ENCODE measurements around the gene ABCA4.

- TF ChIP-seq, protein P1, sequence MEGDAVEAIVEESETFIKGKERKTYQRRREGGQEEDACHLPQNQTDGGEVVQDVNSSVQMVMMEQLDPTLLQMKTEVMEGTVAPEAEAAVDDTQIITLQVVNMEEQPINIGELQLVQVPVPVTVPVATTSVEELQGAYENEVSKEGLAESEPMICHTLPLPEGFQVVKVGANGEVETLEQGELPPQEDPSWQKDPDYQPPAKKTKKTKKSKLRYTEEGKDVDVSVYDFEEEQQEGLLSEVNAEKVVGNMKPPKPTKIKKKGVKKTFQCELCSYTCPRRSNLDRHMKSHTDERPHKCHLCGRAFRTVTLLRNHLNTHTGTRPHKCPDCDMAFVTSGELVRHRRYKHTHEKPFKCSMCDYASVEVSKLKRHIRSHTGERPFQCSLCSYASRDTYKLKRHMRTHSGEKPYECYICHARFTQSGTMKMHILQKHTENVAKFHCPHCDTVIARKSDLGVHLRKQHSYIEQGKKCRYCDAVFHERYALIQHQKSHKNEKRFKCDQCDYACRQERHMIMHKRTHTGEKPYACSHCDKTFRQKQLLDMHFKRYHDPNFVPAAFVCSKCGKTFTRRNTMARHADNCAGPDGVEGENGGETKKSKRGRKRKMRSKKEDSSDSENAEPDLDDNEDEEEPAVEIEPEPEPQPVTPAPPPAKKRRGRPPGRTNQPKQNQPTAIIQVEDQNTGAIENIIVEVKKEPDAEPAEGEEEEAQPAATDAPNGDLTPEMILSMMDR (IDR thresholded peaks at IDR 0.05) = no peak
- no peak for TF ChIP-seq POLR2A (IDR thresholded peaks at IDR 0.05)
Measured at GRCh38 chr1:93976291-93976690, 144.7 kb downstream of the ABCA4 start.
